GM08714 (cell line): ENCODE data around the gene SCPEP1.
A peak's percentile ranks its signal among the peaks of the same experiment; 100 is the strongest.
"Not testable (repeated sequence)": the region's sequence is repeated elsewhere in the genome, so short reads cannot be mapped to it uniquely, and the experiment has no call there.

Experiments used
- H3K4me3 ChIP-seq: fragments of 200-500 bp; sonication (Bioruptor generic); 2 replicates; pipeline ENCODE4 v1.5.1; 2014; ENCODE audit warnings: mild to moderate bottlenecking, low read length, inconsistent platforms
- ZNF274 ChIP-seq: IDR thresholded peaks from 2 replicates; pipeline ENCODE4 v1.6.1; 2012; ENCODE audit warnings: mild to moderate bottlenecking, low read depth, low read length

SCPEP1 gene

DNA sequence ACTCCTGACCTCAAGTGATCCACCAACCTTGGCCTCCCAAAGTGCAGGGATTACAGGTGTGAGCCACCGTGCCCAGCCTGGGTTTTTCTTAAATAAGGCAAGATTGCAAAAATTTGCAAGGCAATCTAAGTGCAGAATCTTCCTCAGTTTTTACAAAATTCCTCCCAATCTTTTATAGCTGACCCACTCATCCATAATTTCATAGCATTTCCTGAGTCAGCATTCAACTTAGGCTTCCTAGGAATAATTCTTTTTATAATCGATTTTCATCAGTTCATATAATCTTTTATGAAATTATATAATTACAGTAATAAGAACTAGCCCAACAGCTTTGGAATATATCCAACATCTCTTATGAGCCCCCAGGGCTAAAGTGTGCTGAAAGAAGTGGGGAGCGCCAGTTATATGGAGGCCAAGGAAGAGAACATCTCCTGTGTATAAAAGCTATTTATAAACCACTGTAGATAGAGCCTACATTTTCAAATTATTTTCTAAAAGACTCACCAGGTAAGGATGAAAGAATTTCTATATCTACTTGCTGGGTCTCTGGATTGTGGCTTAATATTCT, 31.9 kb upstream of the SCPEP1 start:
- TF ChIP-seq ZNF274: no peak
- no peak overlapping the region for H3K4me3 ChIP-seq

DNA sequence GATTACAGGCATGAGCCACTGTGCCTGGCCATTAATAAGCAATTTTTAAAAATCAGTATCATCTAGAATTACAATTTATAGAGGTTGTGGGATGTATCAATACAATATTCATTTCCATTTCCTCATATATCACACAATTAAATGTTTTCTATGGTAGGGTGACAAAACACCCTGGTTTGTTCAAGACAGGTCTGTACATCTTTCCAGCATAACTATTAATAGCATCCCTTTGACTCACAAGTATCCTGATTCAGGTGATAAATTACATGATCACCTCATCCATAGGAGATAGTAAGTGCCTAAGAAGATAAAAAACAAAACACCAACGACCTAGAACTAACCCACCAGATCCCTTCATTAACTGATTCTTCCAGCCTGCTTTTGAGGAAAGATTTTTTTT, 30.2 kb upstream of the SCPEP1 start:
- TF ChIP-seq ZNF274: no peak

DNA sequence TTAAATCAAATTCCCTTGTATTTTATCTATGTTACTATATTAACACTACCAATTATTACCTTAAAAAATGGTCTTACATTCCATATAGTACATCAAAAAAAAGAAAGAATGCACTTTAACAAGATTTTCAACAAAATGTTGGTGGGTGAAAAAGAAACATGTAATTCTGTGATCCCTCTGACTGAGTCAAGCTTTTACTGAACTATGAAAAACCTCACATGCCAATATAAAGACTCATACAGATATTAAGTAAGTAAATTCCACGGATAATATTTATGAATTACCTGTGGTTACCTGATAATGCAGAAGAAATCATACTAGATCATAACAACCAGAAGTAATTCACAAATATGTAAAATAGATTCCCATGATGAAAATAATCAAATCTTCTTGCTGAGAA, 29.4 kb upstream of the SCPEP1 start:
- TF ChIP-seq ZNF274: no peak
- no peak overlapping the region for H3K4me3 ChIP-seq

More for the DNA sequence above, 30.2 kb upstream of the SCPEP1 start:
- no peak overlapping the region for H3K4me3 ChIP-seq

DNA sequence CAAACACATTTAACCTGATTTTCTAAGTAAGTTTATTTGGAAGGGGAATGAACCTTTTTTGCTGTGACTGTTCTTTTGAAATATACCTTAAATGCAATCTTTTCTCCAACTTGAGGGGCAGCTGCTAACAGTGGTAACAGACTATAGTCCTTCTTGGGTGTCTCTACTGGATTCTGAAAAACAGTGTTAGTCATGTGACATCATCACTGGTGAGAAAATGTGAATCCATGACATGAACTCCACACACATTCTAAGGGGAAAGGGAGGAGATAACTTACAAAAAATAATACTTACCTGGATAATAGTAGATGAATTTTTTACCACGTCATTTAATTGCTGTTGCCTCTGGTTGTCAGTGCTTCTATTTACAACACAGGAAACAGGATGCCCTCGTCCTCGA, 28.3 kb upstream of the SCPEP1 start:
- TF ChIP-seq ZNF274: no peak
- no peak overlapping the region for H3K4me3 ChIP-seq

DNA sequence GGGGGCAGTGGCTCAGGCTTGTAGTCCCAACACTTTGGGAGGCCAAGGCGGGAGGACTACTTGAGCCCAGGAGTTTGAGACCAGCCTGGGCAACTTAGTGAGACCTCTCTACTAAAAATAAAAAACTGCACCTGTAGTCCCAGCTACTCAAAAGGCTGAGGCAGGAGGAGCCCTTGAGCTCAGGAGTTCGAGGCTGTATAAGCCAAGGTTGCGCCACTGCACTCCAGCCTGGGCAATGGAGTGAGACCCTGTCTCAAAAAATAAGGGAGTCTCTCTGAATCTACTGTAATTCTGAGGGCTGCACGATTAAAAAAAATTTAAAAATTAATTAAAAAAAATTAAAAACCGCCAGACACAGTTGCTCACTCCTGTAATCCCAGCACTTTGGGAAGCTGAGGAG, 20.9 kb upstream of the SCPEP1 start:
- no peak overlapping the region for H3K4me3 ChIP-seq
- TF ChIP-seq ZNF274: no peak

DNA sequence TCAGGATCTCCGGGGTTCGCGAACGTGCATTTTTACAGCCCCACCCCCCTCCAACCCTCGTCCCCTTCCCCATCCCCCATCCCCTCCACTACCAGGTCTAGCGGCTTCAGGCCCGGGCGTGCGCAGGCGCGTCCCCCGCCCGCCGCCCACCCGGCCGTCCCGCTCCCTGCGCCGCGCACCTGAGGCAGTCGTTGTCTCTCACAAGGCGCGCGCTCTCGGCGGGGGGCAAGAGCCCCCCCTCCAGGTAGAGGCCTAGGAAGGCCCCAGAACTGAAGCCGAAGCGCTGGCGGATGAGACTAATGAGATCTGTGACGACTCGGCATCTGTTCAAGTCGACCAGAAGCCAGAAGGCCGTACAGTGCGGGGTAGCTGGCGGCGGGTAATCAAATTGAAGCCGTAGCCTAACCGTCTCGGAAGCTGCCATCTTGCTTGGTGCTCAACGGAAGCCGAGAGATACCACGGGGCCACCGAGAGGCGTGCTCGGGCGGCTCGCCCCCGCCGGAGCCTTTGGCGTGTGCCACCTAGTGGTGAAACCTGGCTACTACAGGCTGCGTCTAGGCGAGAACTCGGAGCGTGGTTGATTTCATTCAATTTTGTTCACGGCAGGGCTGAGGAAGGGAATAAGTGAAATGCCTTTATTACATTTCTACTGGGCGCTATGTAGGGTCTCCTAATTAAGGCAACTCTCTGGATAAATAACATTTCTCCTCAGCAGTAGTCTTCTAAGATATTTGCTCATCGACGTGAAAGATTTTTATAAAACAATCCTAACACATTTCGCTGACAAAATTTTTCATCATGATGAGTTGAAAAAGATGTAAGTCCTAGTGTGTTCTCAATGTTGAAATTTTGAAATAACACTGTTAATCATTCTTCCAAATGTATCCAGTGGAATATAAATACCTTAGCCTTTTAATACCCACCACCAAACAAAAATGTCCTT, 17.1 kb upstream of the SCPEP1 start, which contains the start of gene COIL:
COIL (minus strand) TSS at position 455 of the 943 bp plus-strand sequence; CDS start at position 424, 31 bp downstream.
- no peak for TF ChIP-seq ZNF274
- H3K4me3 ChIP-seq: peak within 1 kb of the TSS; percentile 64

DNA sequence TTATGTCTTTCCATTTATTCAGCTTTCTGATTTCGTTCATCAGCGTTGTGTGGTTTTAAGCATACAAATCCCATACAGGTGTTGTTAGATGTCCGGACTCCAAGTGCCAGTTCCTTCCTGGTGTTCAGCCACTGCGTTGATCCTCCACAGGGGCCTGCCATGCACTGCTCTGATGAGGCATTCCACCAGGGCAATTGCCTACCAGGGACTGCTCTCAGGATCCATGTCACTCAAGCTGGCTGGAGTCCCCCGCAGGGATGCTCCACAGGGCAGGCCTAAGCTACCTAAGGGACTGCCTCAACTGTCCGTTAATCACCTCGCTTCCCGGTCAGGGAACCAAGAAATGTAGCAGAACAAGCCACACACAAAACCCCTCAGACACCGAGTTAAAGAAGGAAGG, 12.7 kb upstream of the SCPEP1 start:
- H3K4me3 ChIP-seq: not testable (repeated sequence)

DNA sequence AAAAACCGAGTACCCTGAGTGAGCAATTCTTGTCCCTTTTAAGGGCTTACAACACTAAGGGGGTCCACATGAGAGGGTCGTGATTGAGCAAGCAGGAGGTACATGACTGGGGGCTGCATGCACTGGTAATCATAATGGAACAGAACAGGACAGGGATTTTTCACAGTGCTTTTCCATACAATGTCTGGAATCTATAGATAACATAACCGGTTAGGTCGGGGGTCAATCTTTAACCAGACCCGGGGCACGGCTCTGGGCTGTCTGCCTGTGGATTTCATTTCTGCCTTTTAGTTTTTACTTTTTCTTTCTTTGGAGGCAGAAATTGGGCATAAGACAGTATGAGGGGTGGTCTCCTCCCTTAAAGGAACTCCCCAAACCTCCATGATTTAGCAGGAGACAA, 12.2 kb upstream of the SCPEP1 start:
- H3K4me3 ChIP-seq: not testable (repeated sequence)

DNA sequence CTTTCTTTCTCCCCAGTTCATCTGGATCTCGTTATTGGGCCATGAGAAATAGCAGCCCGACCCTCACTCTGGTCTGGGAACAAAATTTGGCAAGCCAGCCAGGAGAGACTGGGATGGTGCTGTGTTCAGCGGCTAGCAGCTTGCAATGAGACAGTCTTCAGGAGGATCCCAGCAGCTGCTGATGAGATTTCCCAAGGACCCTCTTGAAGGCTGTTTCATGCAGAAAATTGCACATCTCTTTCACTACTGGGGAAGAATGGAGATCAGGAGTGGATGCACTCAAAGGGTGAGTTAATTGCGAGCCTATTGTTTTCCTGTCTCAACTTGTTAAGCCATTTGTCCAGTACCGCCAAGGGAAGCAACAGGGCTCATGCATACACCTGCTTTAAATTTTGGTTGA, 11.6 kb upstream of the SCPEP1 start:
- no peak overlapping the region for H3K4me3 ChIP-seq
- no peak for TF ChIP-seq ZNF274

DNA sequence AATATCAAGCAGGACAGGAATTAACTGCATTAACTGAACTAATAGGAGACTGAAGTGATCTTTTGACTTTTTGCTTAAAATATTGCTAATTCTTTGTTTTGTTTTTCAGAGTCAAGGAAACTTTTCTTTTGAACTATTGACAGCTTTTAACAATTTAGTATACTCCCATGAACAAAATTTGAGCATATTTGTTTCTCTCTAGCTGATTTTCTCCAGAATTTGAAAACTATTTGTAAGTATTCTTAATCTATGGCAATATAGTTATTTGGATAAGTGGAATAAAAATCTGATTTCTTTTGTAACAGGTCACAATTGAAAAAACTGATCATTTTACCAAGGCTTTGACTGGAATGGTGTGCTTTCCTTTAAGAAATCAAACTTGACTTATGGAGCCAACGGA, 7.0 kb upstream of the SCPEP1 start:
- no peak overlapping the region for H3K4me3 ChIP-seq
- TF ChIP-seq ZNF274: no peak

DNA sequence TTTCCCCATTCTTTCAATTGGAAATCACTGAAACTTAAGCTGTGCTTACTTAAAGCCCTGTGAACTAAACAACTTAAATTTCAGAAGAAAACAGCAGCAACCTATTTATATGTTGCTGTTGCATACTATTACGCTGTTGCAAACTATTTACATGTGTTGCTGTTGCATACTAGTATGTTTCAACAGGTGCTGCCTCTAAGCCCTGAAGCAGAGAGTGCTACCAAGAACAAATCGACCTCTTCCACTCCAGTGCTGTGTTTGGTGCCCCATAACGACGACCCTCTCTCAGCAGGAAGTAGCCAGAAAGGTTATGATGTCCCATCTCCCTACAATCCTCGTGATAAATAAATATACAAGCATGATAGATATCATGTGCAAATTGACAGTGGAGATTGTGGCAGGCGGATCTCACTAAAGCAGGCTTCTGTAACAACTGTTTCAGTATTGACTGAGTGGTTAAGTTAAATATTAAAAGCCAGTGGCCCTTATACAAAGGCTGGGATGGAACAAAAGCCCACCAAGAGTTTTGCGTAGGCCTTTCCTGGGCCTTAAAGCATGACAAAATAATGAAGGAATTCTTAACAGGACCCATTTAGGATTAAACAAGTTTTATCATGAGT, 5.7 kb upstream of the SCPEP1 start:
- no peak for TF ChIP-seq ZNF274
- no peak overlapping the region for H3K4me3 ChIP-seq

DNA sequence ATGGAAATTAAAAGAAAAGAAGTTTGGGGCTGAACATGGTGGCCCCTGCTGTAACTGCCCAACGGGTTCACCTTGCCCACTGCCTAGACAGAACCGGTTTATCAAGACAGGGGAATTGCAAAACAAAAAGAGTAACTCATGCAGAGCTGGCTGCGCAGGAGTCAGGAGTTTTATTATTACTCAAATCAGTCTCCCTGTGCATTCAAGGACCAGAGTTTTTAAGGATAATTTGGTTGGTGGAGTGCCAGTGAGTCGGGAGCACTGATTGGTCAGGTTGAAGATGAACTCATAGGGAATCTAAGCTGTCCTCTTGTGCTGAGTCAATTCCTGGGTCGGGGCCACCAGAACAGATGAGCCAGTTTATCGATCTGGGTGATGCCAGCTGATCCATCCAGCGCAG, 4.4 kb upstream of the SCPEP1 start:
- TF ChIP-seq ZNF274: no peak
- no peak overlapping the region for H3K4me3 ChIP-seq

DNA sequence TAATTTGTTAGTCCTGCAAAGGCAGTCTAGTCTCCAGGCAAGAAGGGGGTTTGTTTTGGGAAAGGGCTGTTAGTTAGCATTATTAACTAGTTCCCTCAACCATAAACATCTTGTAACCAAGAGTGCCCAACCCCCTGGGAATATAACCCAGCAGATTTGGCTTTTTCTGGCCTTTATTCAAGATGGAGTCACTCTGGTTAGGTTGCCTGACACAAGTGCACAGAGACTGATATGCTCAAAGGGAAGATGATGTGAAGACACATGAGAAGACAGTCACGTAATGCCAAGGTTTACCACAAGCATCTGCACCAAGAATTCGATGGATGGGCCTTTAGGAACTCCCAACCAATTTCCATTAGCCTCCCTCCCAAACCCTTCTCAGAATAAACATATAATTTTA, 3.9 kb upstream of the SCPEP1 start:
- TF ChIP-seq ZNF274: no peak
- H3K4me3 ChIP-seq: no peak overlapping the region

DNA sequence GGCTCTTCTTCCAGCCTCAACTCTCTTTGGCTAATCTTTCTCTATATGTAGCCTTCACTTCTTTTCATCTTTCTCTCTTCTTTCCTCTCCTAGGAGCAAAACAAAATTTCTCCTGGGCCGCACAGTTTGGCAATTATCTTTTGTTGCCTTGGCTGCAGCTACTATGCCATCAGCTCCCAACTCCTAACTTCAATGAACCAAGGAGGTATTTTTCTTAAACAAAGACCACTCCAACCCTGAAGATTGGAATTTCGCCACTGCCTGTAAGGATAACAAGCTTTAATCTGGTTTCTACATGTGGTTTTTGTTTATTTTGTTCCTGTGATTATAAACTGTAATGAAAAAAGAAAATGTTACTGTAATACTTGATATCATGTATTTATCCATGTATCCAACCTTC, 2.3 kb upstream of the SCPEP1 start:
- H3K4me3 ChIP-seq: no peak overlapping the region
- no peak for TF ChIP-seq ZNF274
